Testis (tissue), 2 donors: ENCODE results near the gene ADH5.

Experiments
- POLR2A ChIP-seq: fragments of 450-650 bp; IDR thresholded peaks from one replicate; pipeline ENCODE4 v1.6.1; 2017; ENCODE audit warnings: antibody characterized with exemption, mild to moderate bottlenecking, moderate library complexity
- TF ChIP-seq, protein P1 (sequence below), 3 experiments: fragments of 450-650 bp in 2 of 3; fragments of 200-600 bp in 1 of 3; sonication (generic) in 1 of 3; IDR thresholded peaks; one replicate each; pipeline ENCODE4 v1.5.1; 2016 to 2019; ENCODE audit warnings: antibody characterized with exemption in 3 of 3, mild to moderate bottlenecking in 2 of 3, moderate library complexity in 1 of 3

DNA sequence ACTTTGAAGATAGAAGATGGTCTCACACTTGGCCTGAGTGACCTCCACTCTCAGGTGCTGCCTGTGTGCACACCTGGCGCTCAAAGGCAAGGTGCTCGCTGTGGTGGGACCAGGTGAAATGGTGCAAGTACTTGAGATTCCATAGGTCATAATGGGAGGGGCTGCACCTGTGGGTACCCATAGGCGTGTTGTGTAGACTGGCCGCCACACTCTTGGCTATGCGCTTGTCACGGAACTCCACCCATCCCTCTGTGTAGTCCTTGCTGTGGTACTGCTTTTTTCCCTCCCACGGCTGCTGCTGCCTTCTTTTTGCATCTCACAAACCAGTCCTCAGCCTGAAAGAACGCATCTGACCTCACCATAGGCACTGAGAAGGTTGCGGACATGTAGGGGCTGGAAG, 66.0 kb downstream of the ADH5 start:
- TF ChIP-seq, protein P1, sequence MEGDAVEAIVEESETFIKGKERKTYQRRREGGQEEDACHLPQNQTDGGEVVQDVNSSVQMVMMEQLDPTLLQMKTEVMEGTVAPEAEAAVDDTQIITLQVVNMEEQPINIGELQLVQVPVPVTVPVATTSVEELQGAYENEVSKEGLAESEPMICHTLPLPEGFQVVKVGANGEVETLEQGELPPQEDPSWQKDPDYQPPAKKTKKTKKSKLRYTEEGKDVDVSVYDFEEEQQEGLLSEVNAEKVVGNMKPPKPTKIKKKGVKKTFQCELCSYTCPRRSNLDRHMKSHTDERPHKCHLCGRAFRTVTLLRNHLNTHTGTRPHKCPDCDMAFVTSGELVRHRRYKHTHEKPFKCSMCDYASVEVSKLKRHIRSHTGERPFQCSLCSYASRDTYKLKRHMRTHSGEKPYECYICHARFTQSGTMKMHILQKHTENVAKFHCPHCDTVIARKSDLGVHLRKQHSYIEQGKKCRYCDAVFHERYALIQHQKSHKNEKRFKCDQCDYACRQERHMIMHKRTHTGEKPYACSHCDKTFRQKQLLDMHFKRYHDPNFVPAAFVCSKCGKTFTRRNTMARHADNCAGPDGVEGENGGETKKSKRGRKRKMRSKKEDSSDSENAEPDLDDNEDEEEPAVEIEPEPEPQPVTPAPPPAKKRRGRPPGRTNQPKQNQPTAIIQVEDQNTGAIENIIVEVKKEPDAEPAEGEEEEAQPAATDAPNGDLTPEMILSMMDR (IDR thresholded peaks at IDR 0.05) = no peak
- TF ChIP-seq POLR2A = no peak
